NCI-H2171 (cell line): ENCODE results near the gene TNRC6B.
"Not testable (repeated sequence)": the region's sequence is repeated elsewhere in the genome, so short reads cannot be mapped to it uniquely, and the experiment has no call there.

Source experiments
- DNase-seq: peaks from one replicate; lab custom pipeline; 2025; lab: John Stamatoyannopoulos, UW

The TNRC6B gene

GRCh38 chr22:40289991-40290459 lies 112.3 kb downstream of the TNRC6B start:
- DNase-seq, result no peak

DNA sequence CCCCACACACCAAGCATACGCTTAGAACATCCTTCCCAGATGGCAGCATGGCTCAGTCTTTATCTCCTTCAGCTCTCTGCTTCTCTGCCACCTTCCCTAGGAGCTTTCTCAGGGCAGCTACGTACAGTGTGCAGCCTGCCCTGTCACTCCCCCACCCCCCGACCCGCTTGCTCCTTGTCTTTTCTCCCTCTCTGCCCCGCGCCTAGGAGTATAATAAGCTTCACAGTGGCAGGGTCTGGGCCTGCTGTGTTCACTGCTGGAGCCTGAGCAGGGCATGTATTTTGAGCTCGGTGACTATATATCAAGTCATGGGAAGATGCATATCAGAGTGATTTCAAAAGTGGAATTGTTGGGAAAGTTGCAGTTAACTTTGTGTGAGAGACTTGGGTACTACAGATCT lies 112.8 kb downstream of the TNRC6B start:
- no peak for DNase-seq

DNA sequence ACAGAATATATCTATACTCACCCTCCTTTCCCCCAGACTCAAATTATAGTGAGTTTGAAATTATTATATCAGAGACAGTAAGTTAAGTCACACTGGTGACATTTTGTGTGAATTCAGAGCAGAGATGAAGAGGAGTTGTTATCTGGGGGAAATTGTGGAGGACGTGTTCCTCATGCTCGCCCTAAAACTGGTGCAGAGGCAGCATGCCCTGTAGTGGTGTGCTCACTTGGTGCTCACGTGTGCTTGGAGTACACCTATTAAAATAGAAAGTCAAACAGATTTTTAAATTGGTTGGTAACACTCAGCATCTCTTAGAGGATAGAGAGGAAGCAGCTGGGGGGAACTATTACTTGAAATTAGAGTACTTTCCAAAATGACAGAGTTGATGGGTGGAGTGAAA lies 117.0 kb downstream of the TNRC6B start:
- DNase-seq, result no peak

- no peak for DNase-seq
Observed at GRCh38 chr22:40300316-40300715, 122.6 kb downstream of the TNRC6B start.

DNA sequence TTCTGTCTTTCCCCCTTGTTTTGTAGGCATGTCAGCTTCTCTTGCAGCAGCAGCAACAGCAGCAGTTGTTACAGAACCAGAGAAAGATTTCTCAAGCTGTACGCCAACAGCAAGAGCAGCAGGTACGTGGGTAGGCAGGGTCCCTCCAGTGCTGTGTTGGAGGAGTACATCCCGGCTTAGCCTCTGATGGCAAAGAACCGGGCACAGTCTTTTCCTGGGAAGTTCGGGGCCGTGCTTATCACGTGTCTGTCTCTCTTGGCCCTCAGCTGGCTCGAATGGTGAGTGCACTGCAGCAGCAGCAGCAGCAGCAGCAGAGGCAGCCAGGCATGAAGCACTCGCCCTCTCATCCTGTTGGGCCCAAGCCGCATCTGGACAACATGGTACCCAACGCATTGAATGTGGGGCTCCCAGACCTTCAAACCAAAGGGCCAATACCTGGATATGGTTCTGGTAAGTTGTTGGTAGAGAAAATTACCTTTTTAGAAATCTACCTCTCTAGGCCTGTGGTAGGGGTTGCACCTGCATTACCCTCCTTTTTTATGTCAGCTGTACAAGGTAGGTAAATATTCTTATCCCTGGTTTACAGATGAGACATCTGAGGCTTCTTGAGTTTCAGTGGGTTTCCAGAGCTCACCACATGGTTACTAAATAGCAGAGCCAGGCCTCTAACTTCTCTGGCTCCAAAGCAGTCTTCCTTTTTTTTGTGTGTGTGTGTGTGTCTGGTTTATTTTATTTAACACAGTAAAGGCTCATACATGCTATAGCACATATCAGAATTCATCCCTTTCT lies 123.4 kb downstream of the TNRC6B start:
- no peak for DNase-seq

DNA sequence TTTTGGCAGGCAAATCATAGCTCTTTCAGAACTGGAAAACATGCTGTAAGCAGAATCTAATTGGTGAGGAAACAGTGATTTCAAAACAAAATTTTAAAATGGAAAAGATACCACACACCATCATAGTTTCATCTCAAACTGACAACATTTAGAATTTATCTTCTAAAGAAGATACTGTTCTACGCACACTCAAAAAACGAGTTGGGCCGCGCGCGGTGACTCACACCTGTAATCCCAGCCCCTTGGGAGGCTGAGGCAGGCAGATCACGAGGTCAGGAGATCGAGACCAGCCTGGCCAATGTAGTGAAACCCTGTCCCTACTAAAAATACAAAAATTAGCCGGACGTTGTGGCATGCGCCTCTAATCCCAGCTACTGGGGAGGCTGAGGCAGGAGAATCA lies 124.4 kb downstream of the TNRC6B start:
- no peak for DNase-seq

DNA sequence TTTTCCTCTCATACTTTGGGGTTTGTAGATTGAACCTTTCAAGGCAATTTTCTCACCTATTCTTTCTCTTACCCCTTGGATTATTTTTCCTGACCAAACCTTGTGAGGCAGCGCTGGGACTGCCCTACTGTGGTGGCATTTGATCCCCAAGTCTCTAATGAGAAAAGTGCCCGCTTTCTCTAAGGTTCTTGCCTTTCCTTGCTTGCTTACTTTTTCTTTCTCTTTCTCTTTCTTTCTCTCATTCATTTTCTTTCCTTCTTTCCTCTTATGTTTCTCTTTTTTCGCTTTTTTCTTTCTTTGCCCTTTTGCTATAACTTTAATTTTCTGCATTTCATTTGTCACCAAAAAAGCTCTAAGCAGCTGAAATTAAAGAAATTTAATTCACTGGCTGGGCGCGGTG lies 127.9 kb downstream of the TNRC6B start:
- DNase-seq, result no peak

DNA sequence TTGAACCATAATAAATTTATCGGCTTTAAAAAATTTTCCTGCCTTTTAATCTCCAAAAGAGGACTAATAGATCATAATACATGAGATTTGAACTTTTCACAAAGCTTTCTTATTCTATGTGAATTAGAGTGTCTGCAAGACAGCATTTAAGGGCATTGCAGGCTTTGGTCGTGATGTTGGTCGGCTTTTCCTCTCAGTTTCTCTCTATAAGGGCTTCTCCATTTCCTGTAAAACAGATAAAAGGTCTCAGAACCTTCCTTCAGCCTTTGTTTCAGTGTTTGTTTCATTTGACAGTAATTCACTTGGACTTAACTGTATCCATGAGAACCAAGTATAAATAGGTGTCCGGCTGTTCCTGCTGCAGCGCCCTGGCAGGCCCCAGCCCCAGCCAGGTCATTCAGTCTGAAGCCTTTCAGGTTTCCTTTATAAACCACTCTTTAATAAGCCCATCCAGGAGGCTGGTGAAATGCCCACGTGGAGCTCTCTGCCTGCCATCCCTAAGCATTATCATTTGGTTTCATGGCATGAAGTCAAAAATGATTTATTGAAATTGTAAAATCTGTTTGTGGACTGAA lies 131.4 kb downstream of the TNRC6B start:
- DNase-seq, result no peak

DNA sequence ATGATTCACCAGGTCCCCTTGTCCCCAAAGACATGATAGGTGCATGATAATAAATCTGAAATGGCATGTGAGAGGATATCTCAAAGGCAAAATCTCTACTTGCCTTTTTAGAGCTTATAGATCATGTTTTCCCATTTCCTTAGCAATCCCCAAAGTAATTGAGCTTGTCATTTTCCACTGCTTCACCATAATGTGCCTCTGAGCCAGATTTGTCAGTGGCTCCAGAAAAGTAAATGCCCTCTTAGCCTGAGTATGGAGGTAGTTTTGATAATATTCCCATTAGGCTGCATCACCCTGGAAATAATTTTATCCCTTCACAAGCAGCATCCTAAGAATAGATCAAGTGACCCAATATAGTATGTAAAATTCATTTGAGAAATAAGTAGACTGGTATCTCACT lies 131.9 kb downstream of the TNRC6B start:
- DNase-seq, result no peak

- DNase-seq, result no peak
Observed at GRCh38 chr22:40310081-40310767, 132.5 kb downstream of the TNRC6B start.

DNA sequence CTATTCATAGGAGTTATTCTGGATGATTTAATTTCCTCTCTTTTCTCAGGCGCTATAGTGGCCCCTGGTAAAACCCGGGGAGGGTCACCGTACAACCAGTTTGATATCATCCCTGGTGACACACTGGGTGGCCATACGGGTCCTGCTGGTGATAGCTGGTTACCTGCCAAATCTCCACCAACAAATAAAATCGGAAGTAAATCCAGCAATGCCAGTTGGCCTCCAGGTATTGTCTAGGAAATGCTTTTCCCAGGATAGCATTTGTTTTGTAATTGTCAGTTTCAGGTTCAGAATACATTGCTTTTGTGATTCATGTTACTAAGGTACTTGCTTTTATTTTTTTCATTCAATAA lies 133.0 kb downstream of the TNRC6B start:
- DNase-seq, result no peak

DNA sequence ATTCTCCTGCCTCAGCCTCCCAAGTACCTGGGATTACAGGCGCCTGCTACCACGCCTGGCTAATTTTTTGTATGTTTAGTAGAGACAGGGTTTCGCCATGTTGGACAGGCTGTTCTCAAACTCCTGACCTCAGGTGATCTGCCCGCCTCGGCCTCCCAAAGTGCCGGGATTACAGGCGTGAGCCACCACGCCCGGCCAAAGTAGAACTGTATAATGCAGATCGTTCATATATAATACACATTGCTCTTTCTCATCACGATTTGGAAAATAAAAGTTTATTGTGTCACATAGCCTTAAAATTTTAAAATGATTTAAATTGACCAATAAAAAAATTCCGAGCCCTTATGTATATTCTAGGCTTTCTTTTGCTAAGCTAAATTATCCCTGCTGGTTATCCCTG lies 133.9 kb downstream of the TNRC6B start:
- DNase-seq, result not testable (repeated sequence)

- DNase-seq, result peak; percentile 91
Observed at GRCh38 chr22:40312050-40312449, 134.3 kb downstream of the TNRC6B start.

DNA sequence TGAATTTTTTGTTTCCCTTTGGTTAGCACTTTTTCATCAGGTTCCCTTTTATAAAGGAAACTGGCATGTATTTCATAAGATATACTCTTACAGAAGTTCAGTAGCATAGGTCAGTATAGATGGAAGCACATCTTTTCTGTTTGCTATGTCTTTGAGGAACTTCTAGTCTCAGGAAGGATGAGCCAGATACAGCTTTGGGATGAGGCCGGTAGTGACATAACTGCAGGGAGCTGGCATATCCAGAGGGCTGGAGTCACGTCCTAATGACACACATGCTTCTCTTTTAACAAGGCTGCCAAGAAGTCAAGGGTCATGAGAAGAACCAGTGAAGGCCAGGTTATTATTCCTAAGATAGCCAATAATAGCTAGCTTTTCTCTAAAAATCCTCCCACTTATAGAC lies 135.3 kb downstream of the TNRC6B start:
- DNase-seq, result no peak

- DNase-seq, result no peak
Observed at GRCh38 chr22:40314041-40314440, 136.3 kb downstream of the TNRC6B start.

- no peak for DNase-seq
Observed at GRCh38 chr22:40320687-40321086, 143.0 kb downstream of the TNRC6B start.

DNA sequence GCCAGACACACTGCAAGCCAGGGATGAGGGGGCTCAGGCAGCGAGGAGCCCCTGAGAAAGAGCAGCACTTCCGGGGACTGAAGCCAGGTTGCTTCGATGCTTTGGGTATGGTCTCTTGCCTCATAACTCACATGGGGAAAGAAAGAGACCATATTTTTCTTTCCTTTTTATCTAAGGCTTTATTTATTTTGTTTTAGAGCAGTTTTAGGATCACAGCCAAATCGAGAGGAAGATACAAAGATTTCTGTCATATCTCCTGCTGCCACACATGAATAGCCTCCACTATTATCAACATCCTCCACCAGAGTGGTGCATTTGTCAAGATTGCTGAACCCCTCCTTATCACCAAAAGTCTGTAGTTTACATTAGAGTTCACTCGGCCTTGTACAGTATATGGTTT lies 144.3 kb downstream of the TNRC6B start:
- no peak for DNase-seq

DNA sequence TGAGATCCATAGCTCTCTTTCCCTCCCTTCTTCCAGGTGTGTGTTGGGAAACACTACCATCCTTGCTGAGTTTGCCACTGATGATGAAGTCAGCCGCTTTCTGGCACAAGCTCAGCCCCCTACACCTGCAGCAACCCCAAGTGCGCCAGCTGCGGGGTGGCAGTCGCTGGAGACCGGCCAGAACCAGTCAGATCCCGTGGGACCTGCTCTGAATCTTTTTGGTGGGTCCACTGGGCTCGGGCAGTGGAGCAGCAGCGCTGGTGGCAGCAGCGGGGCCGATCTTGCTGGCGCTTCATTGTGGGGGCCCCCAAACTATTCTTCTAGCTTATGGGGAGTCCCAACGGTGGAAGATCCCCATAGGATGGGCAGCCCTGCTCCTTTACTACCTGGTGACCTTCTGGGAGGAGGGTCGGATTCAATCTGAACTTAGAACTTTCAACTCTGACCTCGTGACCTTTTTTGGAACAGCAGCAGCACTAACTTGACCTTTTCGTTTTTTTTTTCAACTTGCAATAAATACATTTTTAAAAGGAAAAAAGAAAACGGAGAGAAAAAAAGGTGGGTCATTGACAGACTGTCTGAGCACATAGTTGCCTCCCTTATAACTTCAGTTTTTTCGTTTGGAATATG lies 145.2 kb downstream of the TNRC6B start:
- DNase-seq, result no peak

- DNase-seq, result no peak
Observed at GRCh38 chr22:40323681-40324171, 146.0 kb downstream of the TNRC6B start.

- no peak for DNase-seq
Observed at GRCh38 chr22:40324468-40325305, 147.0 kb downstream of the TNRC6B start.

- DNase-seq, result no peak
Observed at GRCh38 chr22:40325315-40325714, 147.6 kb downstream of the TNRC6B start.
